ENCODE results near the gene NUP62. TPM values are rescaled to one million over a fixed set of nuclear protein-coding genes. Genes with fewer than 3 reads are reported as not detected.
"Not testable (repeated sequence)": the region's sequence is repeated elsewhere in the genome, so short reads cannot be mapped to it uniquely, and the experiment has no call there.

The NUP62 gene
- polyA plus RNA-seq, 1 donor (not counting 4 experiments of a cell fraction or from before 2014, with no cell fraction given): 12.9 TPM

DNA sequence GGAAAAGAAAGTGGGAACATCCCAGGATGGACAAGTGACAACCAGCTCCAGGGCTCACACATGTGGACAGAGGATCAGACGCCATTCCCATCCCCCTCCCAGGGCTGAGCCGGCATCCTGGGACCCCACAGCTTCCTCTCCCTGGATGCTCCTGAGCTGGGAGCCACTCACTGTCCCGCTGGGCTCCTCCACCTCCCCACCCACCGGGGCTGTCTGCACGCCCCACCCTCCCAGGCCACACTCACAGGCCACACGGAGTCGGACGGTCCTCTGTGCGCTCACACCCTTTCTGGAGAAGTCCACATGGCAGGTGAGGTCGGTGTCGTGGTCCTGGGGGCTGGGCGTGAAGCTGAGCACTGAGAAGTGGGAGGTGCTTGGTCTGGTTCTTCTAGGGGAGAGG is 30.6 kb upstream of the NUP62 start:
- DNase-seq (ENCODE audit: low read depth, low spot score); H3K27me3 ChIP-seq (ENCODE audit: control insufficient read depth, extremely low read depth, insufficient read depth, low read length); H3K79me2 ChIP-seq (ENCODE audit: control insufficient read depth, insufficient read depth, low read length); H3K9me1 ChIP-seq (ENCODE audit: control insufficient read depth, extremely low read depth, insufficient read depth, low read length); H3K4me3 ChIP-seq (ENCODE audit: control insufficient read depth in 2 of 3, extremely low read depth in 1 of 3, insufficient read depth in 2 of 3, low read depth in 1 of 3, low read length in 3 of 3); H4K20me1 ChIP-seq (ENCODE audit: control insufficient read depth, extremely low read depth, insufficient read depth, low read length); H2AFZ ChIP-seq (ENCODE audit: control insufficient read depth, low read length); H3K36me3 ChIP-seq (ENCODE audit: control insufficient read depth in 2 of 2, extremely low read depth in 1 of 2, insufficient read depth in 2 of 2, low read length in 2 of 2); dilution Hi-C loops (cut with MboI; ENCODE audit: extremely low pct_ligation_motif_present, low sequenced_read_pairs); H3K4me2 ChIP-seq (ENCODE audit: control insufficient read depth, extremely low read depth, insufficient read depth, low read depth, low read length); H3K27ac ChIP-seq (ENCODE audit: control insufficient read depth, insufficient read depth, low read length); FAIRE-seq; H3K4me1 ChIP-seq (ENCODE audit: control insufficient read depth, extremely low read depth, insufficient read depth, low read length); H3K9me3 ChIP-seq (ENCODE audit: control insufficient read depth, low read depth, low read length); H3K9ac ChIP-seq (ENCODE audit: control insufficient read depth, extremely low read depth, insufficient read depth, low read length): not testable (repeated sequence)

DNA sequence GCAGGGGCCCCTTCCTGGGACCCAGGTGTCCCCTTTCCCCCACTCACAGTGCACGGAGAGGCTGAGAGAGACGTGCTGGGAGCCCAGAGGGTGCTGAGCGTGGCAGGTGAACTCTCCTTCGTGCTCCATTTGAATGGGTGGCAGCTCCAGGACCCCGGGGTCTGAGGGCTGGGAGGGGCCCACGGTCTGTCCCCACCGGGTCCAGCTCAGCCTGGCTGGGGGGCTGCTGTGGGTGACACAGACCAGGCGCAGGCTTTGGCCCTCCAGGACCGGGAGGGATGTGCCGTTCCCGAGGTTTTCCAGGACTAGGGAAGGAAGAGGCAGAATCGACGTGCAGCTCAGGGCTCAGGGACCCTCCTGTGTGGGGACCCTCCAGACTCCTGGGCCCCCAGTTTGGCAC is 29.3 kb upstream of the NUP62 start:
- H3K27me3 ChIP-seq (ENCODE audit: control insufficient read depth, extremely low read depth, insufficient read depth, low read length); H3K9ac ChIP-seq (ENCODE audit: control insufficient read depth, extremely low read depth, insufficient read depth, low read length); H3K4me1 ChIP-seq (ENCODE audit: control insufficient read depth, extremely low read depth, insufficient read depth, low read length); H3K36me3 ChIP-seq (ENCODE audit: control insufficient read depth in 2 of 2, extremely low read depth in 1 of 2, insufficient read depth in 2 of 2, low read length in 2 of 2); H3K9me3 ChIP-seq (ENCODE audit: control insufficient read depth, low read depth, low read length); H3K4me2 ChIP-seq (ENCODE audit: control insufficient read depth, extremely low read depth, insufficient read depth, low read depth, low read length); H3K4me3 ChIP-seq (ENCODE audit: control insufficient read depth in 2 of 3, extremely low read depth in 1 of 3, insufficient read depth in 2 of 3, low read depth in 1 of 3, low read length in 3 of 3); H3K9me1 ChIP-seq (ENCODE audit: control insufficient read depth, extremely low read depth, insufficient read depth, low read length); DNase-seq (ENCODE audit: low read depth, low spot score); H3K27ac ChIP-seq (ENCODE audit: control insufficient read depth, insufficient read depth, low read length); H2AFZ ChIP-seq (ENCODE audit: control insufficient read depth, low read length); dilution Hi-C loops (cut with MboI; ENCODE audit: extremely low pct_ligation_motif_present, low sequenced_read_pairs); H4K20me1 ChIP-seq (ENCODE audit: control insufficient read depth, extremely low read depth, insufficient read depth, low read length); H3K79me2 ChIP-seq (ENCODE audit: control insufficient read depth, insufficient read depth, low read length); FAIRE-seq: not testable (repeated sequence)

- dilution Hi-C loops (cut with MboI; ENCODE audit: extremely low pct_ligation_motif_present, low sequenced_read_pairs); H4K20me1 ChIP-seq (ENCODE audit: control insufficient read depth, extremely low read depth, insufficient read depth, low read length); H2AFZ ChIP-seq (ENCODE audit: control insufficient read depth, low read length); H3K4me3 ChIP-seq (ENCODE audit: control insufficient read depth in 2 of 3, extremely low read depth in 1 of 3, insufficient read depth in 2 of 3, low read depth in 1 of 3, low read length in 3 of 3); H3K36me3 ChIP-seq (ENCODE audit: control insufficient read depth in 2 of 2, extremely low read depth in 1 of 2, insufficient read depth in 2 of 2, low read length in 2 of 2); H3K9ac ChIP-seq (ENCODE audit: control insufficient read depth, extremely low read depth, insufficient read depth, low read length); H3K4me2 ChIP-seq (ENCODE audit: control insufficient read depth, extremely low read depth, insufficient read depth, low read depth, low read length); H3K27me3 ChIP-seq (ENCODE audit: control insufficient read depth, extremely low read depth, insufficient read depth, low read length); DNase-seq (ENCODE audit: low read depth, low spot score); H3K4me1 ChIP-seq (ENCODE audit: control insufficient read depth, extremely low read depth, insufficient read depth, low read length); FAIRE-seq; H3K79me2 ChIP-seq (ENCODE audit: control insufficient read depth, insufficient read depth, low read length); H3K9me1 ChIP-seq (ENCODE audit: control insufficient read depth, extremely low read depth, insufficient read depth, low read length); H3K9me3 ChIP-seq (ENCODE audit: control insufficient read depth, low read depth, low read length); H3K27ac ChIP-seq (ENCODE audit: control insufficient read depth, insufficient read depth, low read length): not testable (repeated sequence)
These were observed 28.8 kb upstream of the NUP62 start for GRCh38 chr19:49958144-49958543.

All from keratinocyte (primary cell).